UCSD-AML1 (cell line): ENCODE data around the gene ZNF273.
A peak's percentile ranks its signal among the peaks of the same experiment; 100 is the strongest.
"Not testable (repeated sequence)": the region's sequence is repeated elsewhere in the genome, so short reads cannot be mapped to it uniquely, and the experiment has no call there.

Experiments
- DNase-seq: peaks from one replicate; lab custom pipeline; 2025; ENCODE audit not compliant: unreplicated experiment; lab: John Stamatoyannopoulos, UW

ZNF273 gene

DNA sequence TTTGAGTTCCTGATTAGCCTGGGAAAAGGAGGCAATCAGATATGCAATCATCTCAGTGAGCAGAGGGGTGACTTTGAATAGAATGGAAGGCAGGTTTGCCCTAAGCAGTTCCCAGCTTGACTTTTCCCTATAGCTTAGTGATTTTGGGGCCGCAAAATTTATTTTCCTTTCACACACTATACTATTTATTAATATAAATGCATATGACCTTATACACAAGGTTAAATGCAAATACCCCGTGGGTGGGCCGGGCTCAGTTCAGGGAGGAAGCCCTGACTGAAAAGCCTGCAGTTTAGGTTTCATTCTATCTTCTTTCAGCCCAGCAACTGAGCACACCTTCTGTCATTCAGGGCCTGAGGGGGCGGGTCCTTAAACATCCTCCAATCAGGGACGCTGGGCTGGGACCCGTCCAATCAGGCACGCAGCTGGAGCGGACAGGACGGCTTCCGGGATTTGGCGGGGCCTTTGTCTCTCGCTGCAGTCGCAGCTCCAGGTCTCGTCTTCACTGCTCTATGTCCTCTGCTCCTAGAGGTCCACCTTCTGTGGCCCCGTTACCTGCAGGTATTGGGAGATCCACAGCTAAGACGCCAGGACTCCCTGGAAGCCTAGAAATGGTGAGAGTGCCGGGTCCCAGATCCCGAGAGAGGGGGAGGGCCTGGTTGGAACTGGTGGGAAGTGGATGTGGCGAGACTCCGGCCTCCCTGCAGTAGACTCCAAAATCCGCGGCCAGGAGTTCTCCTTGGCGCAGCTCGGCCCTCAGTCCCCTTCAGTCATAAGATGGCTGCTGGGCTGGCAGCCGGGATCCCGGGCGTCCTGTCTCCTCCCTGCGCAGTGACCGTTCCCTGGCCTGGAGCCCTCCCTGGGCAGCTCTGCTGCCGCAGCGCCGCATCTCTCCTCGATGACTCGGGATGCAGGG is at the start of gene ZNF273:
ZNF273 (plus strand) TSS at position 468 of the 916 bp plus-strand sequence; CDS start at position 513, 45 bp downstream.
- peak; percentile 70 for DNase-seq

DNA sequence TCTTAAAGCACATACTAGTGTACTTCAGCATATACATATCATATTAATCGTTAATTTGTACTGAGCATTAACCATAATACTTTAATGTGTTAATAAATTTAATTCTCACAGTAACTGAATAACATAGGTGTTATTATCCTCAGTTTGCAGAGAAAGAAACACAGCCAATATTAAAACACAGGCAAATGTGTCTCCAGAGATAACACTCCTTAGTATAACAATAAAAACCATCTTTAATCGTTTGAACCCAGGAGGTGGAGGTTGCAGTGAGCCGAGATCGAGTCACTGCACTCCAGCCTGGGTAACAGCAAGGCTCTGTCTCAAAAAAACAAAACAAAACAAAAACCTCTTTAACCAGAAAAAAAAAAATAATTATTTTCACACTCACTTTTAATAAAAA is 49.4 kb upstream of the ZNF273 start:
- DNase-seq, result no peak

DNA sequence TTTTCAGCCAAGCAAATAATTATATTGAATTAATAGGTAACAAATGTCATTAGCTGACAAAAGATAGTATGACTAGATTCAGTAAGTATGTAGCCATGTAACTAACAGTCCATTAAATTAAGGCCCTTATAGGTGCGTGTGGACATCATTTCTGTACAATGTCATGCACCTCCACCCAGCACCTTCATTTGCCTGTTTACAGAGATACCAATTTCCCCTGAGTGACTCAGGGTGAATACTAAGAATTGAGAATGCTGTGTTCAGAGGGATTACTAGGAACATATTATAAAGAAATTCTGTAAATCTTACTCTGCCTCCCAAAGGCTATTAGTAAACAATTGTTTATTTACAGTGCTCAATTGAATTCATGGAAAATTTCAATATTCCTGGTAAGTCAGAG is 48.1 kb upstream of the ZNF273 start:
- no peak for DNase-seq

DNA sequence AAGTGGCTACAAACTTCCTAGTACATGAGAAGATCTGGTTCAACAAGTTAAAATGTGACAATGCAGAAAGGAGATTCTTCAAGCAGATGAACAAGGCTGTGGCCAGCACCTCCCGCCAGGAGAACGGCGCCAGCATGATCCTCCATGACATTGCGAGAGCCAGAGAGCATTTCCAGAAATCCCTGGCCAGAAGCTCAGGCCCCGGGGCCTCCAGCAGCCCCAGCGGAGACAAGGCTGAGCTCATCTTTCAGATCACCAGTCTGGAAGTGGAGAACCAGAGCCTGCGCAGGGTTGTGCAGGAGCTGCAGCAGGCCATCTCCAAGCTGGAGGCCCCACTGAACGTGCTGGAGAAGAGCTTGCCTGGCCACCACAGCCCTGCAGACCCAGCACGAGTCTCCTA is 40.1 kb upstream of the ZNF273 start:
- no peak for DNase-seq

DNA sequence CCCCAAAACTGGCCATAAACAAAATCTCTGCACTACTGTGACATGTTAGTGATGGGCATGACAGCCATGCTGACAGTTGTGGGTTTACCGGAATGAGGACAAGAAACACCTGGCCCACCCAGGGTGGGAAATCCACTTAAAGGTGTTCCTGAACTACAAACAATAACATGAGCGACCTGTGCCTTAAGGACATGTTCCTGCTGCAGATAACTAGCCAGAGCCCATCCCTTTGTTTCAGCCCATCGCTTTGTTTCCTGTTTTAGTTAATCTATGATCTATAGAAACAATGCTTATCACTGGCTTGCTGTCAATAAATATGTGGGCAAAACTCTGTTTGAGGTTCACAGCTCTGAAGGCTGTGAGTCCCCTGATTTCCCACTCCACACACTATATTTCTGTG is 39.5 kb upstream of the ZNF273 start:
- DNase-seq, result not testable (repeated sequence)

DNA sequence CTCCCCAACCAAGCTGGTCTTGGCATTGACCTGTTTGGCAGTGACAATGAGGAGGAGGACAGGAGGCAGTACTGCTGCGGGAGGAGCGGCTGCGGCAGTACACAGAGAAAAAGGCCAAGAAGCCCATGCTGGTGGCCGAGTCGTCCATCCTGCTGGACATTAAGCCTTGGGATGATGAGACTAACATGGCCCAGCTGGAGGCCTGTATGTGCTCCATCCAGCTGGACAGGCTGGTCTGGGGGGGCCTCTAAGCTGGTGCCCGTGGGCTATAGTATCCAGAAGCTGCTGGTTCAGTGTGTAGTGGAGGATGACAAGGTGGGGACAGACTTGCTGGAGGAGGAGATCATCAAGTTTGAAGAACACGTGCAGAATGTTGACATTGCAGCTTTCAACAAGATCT is 39.1 kb upstream of the ZNF273 start:
- DNase-seq, result no peak

DNA sequence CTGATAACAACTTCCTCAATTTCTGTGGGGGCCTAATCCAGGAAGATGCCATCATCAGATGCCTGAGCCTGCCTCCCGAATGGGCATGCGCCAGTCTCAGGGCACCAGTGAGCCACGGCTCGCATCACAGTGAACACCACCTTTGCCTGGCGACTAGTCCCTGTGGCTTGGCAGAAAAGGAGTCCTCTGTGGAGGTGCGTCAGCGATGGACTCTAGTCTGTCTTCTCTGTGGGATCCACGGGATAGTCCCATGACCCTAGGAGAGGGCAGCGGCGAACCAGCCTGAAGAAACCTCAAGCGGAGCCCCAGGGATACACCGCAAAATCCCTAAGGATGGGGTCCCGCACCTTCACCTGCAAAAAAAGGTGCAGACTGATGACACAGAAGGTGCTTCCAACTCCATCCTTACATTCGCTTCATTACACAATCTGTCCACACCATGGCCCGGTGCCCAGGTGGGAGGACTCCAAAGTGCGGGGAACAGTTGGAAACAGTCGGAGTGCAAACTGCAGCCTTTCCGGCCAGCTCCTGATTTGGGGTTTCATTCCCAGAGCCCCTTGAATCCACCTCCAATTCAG is 35.1 kb upstream of the ZNF273 start:
- no peak for DNase-seq

DNA sequence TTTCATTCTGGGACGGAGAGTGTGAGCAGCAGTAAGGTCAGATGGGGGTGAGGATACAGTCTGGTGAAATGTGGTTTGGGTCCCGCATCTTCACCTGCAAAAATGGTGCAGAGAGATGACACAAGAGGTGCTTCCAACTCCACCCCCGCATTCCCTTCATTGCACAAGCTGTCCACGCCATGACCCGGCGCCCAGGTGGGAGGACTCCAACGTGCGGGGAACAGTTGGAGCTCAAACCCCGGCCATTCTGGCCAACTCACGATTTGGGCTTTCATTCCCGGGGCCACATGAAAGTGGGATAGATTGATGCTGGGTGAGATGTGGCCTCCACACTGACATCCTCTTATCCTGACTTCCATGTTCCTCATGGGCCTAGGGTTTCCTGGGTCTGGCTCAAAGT is 34.6 kb upstream of the ZNF273 start:
- DNase-seq, result no peak

DNA sequence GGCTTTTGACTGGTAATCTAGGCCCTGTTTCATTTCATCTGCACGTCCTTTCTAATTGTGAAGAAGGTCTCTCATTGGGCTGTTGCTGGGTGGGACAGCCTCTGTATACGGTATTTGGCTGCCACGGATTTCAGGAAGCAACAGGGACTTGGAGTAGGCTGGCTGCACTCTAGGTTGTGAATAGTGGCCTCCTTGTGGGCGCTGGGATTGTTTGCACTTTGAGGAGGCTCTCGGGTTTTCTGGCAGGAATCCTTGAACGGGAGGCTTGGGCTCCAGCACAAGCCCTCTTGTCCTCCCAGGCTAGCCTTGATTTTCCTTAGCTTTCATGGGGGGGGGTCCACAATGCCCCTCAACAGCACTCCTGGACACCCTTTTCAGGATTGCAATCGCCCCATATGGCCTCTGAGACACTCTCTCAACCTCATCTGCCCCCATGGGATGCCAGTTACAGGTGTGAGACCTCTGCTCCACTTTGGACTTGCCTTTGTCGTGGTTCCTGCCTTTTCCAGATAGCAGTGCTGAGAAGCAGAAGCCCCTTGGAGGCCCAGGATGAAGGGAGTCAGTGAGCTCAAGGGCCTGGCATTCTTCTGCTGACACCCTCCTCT is 33.9 kb upstream of the ZNF273 start:
- no peak for DNase-seq

DNA sequence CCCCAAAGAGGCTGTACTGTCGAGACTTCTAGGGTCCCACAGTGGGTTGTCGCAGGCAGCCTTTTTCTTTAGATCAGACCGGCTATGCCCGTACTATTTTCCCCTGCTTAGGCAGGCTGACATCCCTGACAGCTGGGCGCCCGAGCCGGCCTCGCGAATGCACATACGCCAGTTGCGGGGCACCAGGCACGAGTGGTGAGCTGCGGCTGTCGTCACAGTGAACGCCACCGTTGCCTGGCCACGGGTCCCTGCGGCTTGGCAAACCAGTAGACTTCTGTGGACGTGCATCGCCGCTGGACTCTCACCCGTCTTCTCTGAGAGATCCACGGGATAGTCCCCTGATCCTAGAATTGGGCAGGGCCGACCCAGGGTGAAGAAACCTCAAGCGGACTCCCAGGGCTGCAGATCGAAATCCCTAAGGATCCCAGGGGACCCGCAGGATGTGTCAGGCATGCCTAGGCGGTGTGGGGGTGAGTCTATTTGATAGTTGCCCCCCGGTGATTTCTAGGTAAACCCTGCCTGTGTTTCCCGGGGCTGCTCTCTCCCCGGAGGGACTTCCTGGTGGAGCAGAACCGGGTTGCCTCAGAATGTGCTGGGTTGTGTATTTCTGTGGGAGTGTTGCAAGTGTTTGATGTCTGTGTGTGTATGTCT is 33.0 kb upstream of the ZNF273 start:
- no peak for DNase-seq

DNA sequence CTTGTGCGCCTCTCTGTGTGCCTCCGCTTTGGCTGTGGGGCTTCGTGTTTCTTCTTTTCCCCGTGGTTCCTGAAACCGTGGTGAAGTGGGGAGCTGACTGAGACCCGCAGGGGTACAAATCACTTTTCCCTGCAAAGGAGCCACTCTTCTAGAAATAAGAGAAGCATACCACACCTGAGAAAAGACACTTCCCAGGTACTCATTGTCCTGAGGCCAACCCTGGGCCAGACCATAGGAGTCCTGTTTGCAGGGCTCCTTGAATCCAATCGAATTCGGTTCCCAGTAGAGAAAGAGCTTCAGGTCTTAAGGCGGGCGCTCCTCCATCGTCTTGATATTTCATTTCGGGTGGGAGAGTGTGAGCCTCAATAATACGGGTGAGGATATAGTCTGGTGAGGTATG is 32.4 kb upstream of the ZNF273 start:
- no peak for DNase-seq

DNA sequence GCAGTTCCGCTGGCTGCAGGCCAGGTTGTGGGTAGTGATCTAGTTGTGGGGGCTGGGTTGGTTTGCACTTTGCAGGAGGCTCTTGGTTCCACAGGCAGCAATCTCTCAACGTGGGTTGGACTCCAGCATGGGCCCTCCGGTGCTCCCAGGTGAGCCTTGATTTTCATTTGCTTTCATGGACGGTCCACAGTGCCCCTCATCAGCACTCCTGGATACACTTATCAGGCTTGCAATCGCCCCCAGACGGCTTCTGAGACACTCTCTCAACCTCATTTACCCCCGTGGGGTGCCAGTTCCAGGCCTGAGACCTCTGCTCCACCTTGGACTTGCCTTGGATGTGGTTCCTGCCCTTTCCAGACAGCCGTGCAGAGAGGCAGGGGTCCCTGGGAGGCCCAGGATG is 31.3 kb upstream of the ZNF273 start:
- DNase-seq, result no peak

DNA sequence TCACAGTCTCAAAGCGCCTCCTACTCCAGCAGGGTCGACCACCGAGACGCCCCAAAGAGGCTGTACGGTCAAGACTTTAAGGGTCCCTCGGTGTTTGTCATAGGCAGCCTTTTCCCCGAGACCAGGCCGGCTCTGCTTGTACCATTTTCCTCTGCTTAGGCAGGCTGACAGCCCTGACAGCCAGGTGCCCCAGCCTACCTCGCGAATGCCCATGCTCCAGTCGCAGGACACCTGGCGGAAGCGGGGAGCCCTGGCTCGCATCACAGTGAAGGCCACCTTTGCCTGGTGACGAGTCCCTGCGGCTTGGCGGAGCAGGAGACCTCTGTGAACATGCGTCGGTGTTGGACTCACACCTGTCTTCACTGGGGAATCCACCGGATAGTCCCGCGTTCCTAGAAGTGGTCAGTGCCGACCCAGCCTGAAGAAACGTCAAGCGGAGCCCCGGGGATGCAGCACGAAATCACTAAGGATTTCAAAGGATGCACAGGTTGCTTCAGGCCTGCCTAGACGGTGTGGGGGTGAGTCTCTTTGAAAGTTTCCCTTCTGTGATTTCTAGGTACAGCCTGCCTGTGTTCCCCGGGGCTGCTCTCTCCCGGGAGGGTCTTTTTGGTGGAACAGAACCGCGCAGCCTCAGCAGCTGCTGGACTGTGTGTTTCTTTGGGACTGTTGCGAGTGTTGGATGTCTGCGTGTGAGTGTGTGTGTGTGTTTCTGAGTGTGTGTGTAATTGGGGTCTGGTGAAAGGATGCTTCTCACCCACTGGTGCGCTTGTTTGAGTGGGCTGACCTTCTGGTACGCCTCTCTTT is 30.5 kb upstream of the ZNF273 start:
- DNase-seq, result no peak

DNA sequence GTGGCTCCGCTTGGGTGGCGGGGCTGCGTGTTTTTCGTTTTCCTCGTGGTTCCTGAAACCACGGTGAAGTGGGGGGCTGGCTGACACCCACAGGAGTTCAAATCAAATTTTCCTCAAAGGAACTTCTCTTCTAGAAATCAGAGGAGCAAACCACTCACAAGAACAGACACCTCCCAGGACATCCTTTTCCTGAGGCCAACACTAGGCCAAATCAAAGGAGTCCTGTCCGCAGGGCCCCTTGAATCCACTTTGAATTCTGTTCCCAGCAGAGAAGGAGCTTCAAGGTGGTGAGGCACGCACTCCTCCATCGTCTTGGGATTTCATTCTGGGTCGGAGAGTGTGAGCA is 29.9 kb upstream of the ZNF273 start:
- DNase-seq, result no peak

DNA sequence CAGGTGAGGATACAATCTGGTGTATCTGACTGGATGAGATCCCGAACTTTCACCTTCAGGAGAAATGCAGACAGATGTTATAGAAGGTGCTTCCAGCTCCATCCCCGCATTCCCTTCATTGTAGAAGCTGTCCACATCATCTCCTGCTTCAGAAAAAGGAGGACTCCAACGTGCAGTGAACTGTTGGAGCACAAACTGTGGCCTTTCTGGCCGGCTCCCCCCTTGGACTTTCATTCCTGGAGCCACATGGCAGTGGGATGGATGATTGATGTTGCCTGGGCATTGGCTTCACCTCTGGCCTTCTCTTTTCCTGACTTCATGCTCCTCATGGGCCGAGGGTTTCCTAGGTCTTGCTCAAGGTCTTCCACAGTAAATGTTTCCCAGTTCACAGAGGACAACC is 29.6 kb upstream of the ZNF273 start:
- no peak for DNase-seq

DNA sequence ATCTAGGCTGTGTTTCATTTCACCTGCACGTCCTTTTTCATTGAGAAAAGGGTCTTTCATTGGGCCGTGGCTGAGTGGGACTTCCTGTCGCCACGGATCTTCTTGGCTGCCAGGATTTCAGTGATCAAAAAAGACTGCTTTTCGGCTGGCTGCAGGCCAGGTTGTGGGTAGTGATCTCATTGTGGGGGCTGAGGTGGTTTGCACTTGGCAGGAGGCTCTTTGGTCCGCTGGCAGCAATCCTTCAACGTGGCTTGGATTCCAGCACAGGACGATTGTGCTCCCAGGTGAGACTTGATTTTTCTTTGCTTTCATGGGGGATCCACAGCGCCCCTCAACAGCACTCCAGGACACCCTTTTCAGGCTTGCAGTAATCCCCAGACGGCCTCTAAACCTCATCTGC is 29.0 kb upstream of the ZNF273 start:
- DNase-seq, result no peak

DNA sequence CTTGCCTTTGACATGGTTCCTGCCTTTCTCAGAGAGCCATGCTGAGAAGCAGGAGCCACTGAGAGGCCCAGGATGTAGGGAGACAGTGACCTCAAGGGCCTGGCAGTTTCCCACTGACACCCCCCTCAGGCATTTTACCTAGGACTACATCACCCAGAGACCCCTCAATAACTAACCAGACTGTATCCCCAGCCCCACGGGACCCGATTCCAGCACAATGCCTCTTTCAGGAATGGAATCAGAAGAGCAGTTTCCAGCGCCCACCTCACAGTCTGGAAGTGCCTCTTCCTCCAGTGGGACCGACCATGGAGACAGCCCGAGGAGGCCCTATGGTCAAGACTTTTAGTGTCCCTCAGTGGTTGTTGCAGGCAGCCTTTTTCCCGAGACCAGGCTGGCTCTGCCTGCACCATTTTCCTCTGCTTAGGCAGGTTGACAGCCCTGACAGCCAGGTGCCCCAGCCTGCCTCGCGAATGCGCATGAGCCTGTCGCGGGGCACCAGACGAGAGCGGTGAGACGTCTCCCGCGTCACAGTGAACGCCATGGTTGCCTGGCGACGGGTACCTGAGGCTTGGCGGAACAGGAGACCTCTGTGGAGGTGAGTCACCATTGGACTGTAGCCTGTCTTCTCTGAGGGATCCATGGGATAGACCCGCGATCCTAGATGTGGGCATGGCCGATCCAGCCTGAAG is 28.4 kb upstream of the ZNF273 start:
- DNase-seq, result no peak

DNA sequence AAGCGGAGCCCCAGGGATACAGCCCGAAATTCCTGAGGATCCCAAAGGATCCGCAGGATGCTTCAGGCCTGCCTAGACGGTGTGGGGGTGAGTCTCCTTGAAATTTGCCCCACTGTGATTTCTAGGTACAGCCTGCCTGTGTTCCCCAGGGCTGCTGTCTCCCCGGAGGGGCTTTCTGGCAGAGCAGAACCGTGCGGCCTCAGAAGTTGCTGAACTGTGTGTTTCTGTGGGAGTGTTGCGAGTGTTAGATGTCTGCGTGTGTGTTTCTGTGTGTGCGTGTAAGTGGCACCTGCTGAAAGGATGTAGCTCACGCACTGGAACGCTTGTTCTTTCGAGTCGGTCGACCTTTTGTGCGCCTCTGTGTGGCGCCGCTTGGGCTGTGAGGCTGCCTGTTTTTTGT is 27.8 kb upstream of the ZNF273 start:
- DNase-seq, result no peak

DNA sequence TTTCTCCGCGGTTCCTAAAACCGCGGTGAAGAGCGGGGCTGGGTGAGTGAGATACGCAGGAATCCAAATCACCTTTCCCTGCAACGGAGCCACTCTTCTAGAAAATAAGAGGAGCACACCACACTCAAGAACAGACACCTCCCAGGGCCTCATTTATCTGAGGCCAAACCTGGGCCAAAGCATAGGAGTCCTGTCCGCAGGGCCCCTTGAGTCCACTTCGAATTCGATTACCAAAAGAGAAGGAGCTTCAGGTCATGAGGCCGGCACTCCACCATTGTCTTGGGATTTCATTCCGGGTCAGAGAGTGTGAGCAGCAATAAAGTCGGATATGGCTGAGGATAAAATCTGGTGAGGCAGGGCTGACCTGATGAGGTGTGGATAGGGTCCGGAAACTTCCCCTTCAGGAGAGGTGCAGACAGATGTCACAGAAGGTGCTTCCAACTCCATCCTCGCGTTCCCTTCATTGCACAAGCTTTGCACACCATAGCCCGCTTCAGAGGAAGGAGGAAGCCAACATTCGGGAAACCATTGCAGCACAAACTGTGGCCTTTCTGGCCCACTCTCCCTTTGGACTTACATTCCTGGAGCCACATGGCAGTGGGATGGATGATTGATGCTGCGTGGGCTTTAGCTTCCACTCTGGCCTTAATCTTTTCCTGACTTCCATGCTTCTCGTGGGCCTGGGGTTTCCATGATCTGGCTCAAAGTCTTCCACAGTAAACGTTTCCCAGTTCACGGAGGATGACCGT is 27.2 kb upstream of the ZNF273 start:
- DNase-seq, result no peak
